ENCODE data around the gene OTOGL. TPM values are rescaled to one million over a fixed set of nuclear protein-coding genes. Genes with fewer than 3 reads are reported as not detected.

OTOGL gene
- total RNA-seq, 3 donors from 2014 or later = 0.10 to 0.66 (median 0.61) TPM

DNA sequence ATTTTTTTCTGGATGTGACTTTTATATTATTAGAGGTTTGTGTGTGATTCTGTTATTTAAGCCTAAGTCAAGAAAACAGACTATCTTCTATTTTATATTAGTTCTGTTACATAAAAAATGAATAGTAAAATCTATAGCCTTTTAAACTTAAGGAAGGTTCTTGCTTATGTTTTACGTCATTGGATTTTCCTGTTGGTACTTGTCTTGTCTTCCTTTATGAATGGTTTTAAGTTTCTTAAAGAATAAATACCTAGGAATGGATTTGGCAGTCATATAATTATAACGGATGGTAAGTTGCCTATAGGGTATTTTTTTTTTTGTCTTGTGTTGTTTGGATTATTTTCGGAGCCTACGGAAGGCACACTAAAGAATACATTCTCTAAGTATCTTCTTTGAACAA, 182.9 kb downstream of the OTOGL start:
- H3K36me3 ChIP-seq (ENCODE audit: low read depth) = no peaks in the 10 kb centered on the region
- H3K4me3 ChIP-seq = no peak overlapping the region
- H3K9me3 ChIP-seq = no peaks in the 10 kb centered on the region
- ATAC-seq = no peak
- intact Hi-C loops (cut with DNase I, micrococcal nuclease) = no loop called here
- no peak for DNase-seq
- TF ChIP-seq, protein P1, sequence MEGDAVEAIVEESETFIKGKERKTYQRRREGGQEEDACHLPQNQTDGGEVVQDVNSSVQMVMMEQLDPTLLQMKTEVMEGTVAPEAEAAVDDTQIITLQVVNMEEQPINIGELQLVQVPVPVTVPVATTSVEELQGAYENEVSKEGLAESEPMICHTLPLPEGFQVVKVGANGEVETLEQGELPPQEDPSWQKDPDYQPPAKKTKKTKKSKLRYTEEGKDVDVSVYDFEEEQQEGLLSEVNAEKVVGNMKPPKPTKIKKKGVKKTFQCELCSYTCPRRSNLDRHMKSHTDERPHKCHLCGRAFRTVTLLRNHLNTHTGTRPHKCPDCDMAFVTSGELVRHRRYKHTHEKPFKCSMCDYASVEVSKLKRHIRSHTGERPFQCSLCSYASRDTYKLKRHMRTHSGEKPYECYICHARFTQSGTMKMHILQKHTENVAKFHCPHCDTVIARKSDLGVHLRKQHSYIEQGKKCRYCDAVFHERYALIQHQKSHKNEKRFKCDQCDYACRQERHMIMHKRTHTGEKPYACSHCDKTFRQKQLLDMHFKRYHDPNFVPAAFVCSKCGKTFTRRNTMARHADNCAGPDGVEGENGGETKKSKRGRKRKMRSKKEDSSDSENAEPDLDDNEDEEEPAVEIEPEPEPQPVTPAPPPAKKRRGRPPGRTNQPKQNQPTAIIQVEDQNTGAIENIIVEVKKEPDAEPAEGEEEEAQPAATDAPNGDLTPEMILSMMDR (IDR thresholded peaks at IDR 0.05) = no peak
- no peaks in the 10 kb centered on the region for H3K4me1 ChIP-seq (ENCODE audit: low read depth)

DNA sequence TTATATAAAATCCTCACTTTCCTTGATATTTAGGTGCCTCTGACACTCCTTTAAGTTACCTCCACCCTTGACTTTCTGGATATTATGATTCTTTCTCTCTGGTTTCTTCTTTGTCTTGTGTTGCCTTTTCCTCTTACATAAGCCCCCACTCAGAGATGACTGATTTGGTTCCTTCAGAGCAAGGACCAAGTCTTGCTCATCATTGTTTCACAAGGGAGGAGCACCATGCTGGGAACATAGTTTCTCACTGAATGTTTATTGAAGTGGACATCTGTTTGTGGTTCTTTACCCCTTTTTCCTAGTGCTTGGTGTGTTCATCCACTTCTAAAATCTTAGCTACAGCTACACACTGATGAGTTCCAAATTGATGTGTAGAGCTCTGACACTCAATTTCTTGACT, 183.4 kb downstream of the OTOGL start:
- intact Hi-C loops (cut with DNase I, micrococcal nuclease) = no loop called here
- no peak for ATAC-seq
- DNase-seq = no peak
- Histone ChIP-seq H3K4me3 (no peak overlapping the region), H3K36me3 (ENCODE audit: low read depth) (no peaks in the 10 kb centered on the region), H3K4me1 (ENCODE audit: low read depth) (no peaks in the 10 kb centered on the region), H3K9me3 (no peaks in the 10 kb centered on the region)
- TF ChIP-seq, protein P1 (IDR thresholded peaks at IDR 0.05) = no peak

DNA sequence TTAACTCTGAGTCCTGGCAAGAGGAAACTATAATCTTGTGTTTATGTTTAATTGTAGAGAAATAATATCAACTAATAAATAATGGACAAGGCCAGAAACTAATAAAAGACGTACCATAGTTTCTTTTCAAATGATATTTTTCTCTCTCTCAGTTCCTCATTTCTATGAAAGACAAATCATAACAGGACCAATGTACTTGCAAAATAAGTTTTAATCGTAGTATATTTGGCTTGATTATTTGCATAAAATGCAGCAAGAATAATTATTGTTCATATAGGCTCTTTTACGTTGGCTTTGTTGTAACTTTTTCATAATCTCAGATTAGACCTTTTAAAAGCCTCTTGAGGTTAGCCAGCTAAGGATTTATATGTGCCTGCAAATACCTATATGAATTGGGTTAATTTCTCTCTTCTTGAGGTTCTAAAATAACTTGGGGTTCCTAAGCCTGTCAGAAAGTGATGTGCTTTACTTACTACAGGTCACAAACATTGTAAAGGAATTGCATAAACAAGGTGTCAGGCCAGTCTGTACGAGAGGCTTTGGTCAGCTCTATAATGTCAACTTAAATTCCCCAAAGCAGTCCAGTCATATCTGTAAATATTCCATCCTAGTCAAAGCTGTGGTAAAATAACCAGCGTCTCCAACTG, 191.9 kb downstream of the OTOGL start:
- ATAC-seq = no peak
- Histone ChIP-seq H3K9me3 (no peaks in the 10 kb centered on the region), H3K36me3 (ENCODE audit: low read depth) (no peaks in the 10 kb centered on the region), H3K4me1 (ENCODE audit: low read depth) (no peaks in the 10 kb centered on the region), H3K4me3 (no peak overlapping the region)
- intact Hi-C loops (cut with DNase I, micrococcal nuclease) = no loop called here
- TF ChIP-seq, protein P1 (IDR thresholded peaks at IDR 0.05) = no peak
- no peak for DNase-seq

DNA sequence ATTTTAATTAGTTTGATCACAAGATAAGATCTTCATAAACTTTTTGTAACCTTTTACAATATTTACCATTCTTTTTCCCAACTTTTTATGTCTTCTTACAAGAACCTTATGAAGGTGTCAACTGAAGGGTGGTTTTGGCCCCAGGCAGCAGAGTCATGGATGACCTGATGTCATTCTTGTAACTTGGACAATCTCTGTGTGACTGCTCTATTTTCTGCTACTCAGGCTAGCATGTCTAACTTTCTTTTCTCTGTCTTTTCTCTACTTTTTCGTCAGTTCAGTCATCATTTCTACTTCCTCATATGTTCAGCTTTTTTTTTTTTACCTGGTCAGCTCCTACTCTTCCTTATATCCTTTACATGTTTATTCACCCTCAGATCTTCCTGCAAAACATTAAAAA, 194.0 kb downstream of the OTOGL start:
- TF ChIP-seq, protein P1 (IDR thresholded peaks at IDR 0.05) = no peak
- Histone ChIP-seq H3K9me3 (no peaks in the 10 kb centered on the region), H3K4me1 (ENCODE audit: low read depth) (no peaks in the 10 kb centered on the region), H3K4me3 (no peak overlapping the region), H3K36me3 (ENCODE audit: low read depth) (no peaks in the 10 kb centered on the region)
- ATAC-seq (no peak), DNase-seq (no peak)
- intact Hi-C loops (cut with DNase I, micrococcal nuclease) = no loop called here

DNA sequence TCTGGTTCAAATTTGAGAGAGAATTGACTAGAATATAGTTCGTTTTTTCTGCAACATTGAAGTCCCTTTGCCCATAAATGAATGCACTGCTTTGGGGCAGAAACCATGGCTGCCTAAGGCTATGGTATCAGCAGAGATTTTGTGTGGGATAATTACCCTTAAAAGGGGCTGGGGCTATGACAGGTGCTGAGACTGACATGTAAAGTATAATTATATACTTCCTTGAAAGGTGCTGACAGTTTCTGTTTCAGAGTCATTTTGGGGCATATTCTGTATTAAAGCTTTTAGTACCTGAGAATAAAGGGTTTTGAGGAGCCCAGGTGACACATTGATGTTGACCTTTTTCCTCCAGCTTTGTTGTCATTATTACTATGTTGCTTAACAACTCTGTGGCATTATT, 194.4 kb downstream of the OTOGL start:
- no peak for ATAC-seq
- intact Hi-C loops (cut with DNase I, micrococcal nuclease) = no loop called here
- no peaks in the 10 kb centered on the region for H3K36me3 ChIP-seq (ENCODE audit: low read depth)

More for the DNA sequence above, 194.4 kb downstream of the OTOGL start:
- no peak overlapping the region for H3K4me3 ChIP-seq
- no peak for DNase-seq
- no peaks in the 10 kb centered on the region for H3K4me1 ChIP-seq (ENCODE audit: low read depth)
- TF ChIP-seq, protein P1 (IDR thresholded peaks at IDR 0.05) = no peak
- no peaks in the 10 kb centered on the region for H3K9me3 ChIP-seq

Data from mucosa of descending colon (tissue), 3 donors.